ENCODE measurements around the gene SERPINA4. TPM values are rescaled to one million over a fixed set of nuclear protein-coding genes. Genes with fewer than 3 reads are reported as not detected.

The SERPINA4 gene
- polyA plus RNA-seq, 1 donor from 2014 or later, result not detected

GRCh38 chr14:94523265-94523664, 38.0 kb upstream of the SERPINA4 start:
- Histone ChIP-seq H3K79me2 (replicated peaks; ENCODE audit: insufficient read depth, low read length) (no peaks in the 10 kb centered on the region), H3K9me2 (ENCODE audit: insufficient read depth, low read length) (no peaks in the 10 kb centered on the region), H3K9me3 (ENCODE audit: low read length) (peaks cover 4% of the 10 kb centered on the region), H3K4me2 (ENCODE audit: low read length) (no peak overlapping the region), H2AFZ (ENCODE audit: low read depth, low read length) (no peak overlapping the region), H4K20me1 (ENCODE audit: insufficient read depth) (no peaks in the 10 kb centered on the region), H3K27ac (ENCODE audit: low read length) (no peak overlapping the region), H3K4me3 (ENCODE audit: low read length) (no peak overlapping the region), H3K27me3 (ENCODE audit: insufficient read depth, low read depth, low read length) (no peaks in the 10 kb centered on the region), H3K9ac (ENCODE audit: low read length) (no peak overlapping the region), H3F3A (ENCODE audit: insufficient read depth, low read length, poor library complexity, severe bottlenecking) (no peaks in the 10 kb centered on the region), H3K36me3 (ENCODE audit: insufficient read depth, low read length) (no peaks in the 10 kb centered on the region)
- TF ChIP-seq SMC3 (conservative IDR thresholded peaks at IDR 0.05; ENCODE audit: poor library complexity), result no peak
- no peak for TF ChIP-seq EZH2 (IDR thresholded peaks at IDR 0.05; ENCODE audit: borderline replicate concordance, insufficient read depth, low read length, poor library complexity, severe bottlenecking)
- no peak for TF ChIP-seq MXI1 (conservative IDR thresholded peaks at IDR 0.05; ENCODE audit: poor library complexity, severe bottlenecking)
- TF ChIP-seq EP300 (conservative IDR thresholded peaks at IDR 0.05; ENCODE audit: poor library complexity, severe bottlenecking), result no peak
- no peak for TF ChIP-seq CTCF (IDR thresholded peaks at IDR 0.05; ENCODE audit: poor library complexity, severe bottlenecking)
- TF ChIP-seq TAF1 (IDR thresholded peaks at IDR 0.05; ENCODE audit: low read depth), result no peak
- TF ChIP-seq REST (IDR thresholded peaks at IDR 0.05; ENCODE audit: borderline replicate concordance), result no peak
- no peak for TF ChIP-seq RAD21 (conservative IDR thresholded peaks at IDR 0.05)
- no peak for TF ChIP-seq POLR2AphosphoS5 (IDR thresholded peaks at IDR 0.05)

GRCh38 chr14:94524093-94524492, 37.1 kb upstream of the SERPINA4 start:
- no peak overlapping the region for H3K9ac ChIP-seq (ENCODE audit: low read length)

More at GRCh38 chr14:94524093-94524492, 37.1 kb upstream of the SERPINA4 start:
- H3K36me3 ChIP-seq (ENCODE audit: insufficient read depth, low read length), result no peaks in the 10 kb centered on the region
- no peaks in the 10 kb centered on the region for H3F3A ChIP-seq (ENCODE audit: insufficient read depth, low read length, poor library complexity, severe bottlenecking)
- no peaks in the 10 kb centered on the region for H3K9me2 ChIP-seq (ENCODE audit: insufficient read depth, low read length)
- H3K4me2 ChIP-seq (ENCODE audit: low read length), result no peak overlapping the region
- H3K27me3 ChIP-seq (ENCODE audit: insufficient read depth, low read depth, low read length), result no peaks in the 10 kb centered on the region
- H3K9me3 ChIP-seq (ENCODE audit: low read length), result peaks cover 4% of the 10 kb centered on the region
- H3K4me3 ChIP-seq (ENCODE audit: low read length), result no peak overlapping the region
- no peaks in the 10 kb centered on the region for H4K20me1 ChIP-seq (ENCODE audit: insufficient read depth)
- TF ChIP-seq TAF1 (IDR thresholded peaks at IDR 0.05; ENCODE audit: low read depth) (no peak), EZH2 (IDR thresholded peaks at IDR 0.05; ENCODE audit: borderline replicate concordance, insufficient read depth, low read length, poor library complexity, severe bottlenecking) (no peak), POLR2AphosphoS5 (IDR thresholded peaks at IDR 0.05) (no peak), EP300 (conservative IDR thresholded peaks at IDR 0.05; ENCODE audit: poor library complexity, severe bottlenecking) (no peak), SMC3 (conservative IDR thresholded peaks at IDR 0.05; ENCODE audit: poor library complexity) (no peak), REST (IDR thresholded peaks at IDR 0.05; ENCODE audit: borderline replicate concordance) (no peak), CTCF (IDR thresholded peaks at IDR 0.05; ENCODE audit: poor library complexity, severe bottlenecking) (no peak), RAD21 (conservative IDR thresholded peaks at IDR 0.05) (no peak), MXI1 (conservative IDR thresholded peaks at IDR 0.05; ENCODE audit: poor library complexity, severe bottlenecking) (no peak)
- no peaks in the 10 kb centered on the region for H3K79me2 ChIP-seq (replicated peaks; ENCODE audit: insufficient read depth, low read length)
- no peak overlapping the region for H2AFZ ChIP-seq (ENCODE audit: low read depth, low read length)
- no peak overlapping the region for H3K27ac ChIP-seq (ENCODE audit: low read length)
